Naive B cell (primary cell): ENCODE measurements around the gene GNLY. TPM values are rescaled to one million over a fixed set of nuclear protein-coding genes. Genes with fewer than 3 reads are reported as not detected.
"Not testable (repeated sequence)": the region's sequence is repeated elsewhere in the genome, so short reads cannot be mapped to it uniquely, and the experiment has no call there.

Source experiments
- ATAC-seq, 2 donors: fragments of 150-1000 bp; cut with Tn5 transposase; 2 replicates each; pipeline ENCODE4 v1.10.0; 2021; ENCODE audit warnings: low read depth in 2 of 2, mild to moderate bottlenecking in 2 of 2, moderate library complexity in 2 of 2
- DNase-seq: peaks from one replicate; pipeline ENCODE4 v3.0.0; 2022
- H3K27ac Mint-ChIP-seq, 6 donors: one replicate each; pipeline ENCODE4 v1.8.0; 2020 to 2022; ENCODE audit warnings: mild to moderate bottlenecking in 6 of 6, mixed read lengths in 6 of 6, moderate library complexity in 5 of 6, inconsistent platforms in 2 of 6
- H3K27me3 Mint-ChIP-seq, 3 donors: one replicate each; pipeline ENCODE4 v1.8.0; 2021 to 2022; ENCODE audit warnings: mixed read lengths in 3 of 3, mild to moderate bottlenecking in 1 of 3
- H3K36me3 Mint-ChIP-seq, 2 donors: one replicate each; pipeline ENCODE4 v1.8.0; 2020 to 2022; ENCODE audit warnings: mixed read lengths in 2 of 2, inconsistent platforms in 1 of 2, mild to moderate bottlenecking in 1 of 2
- H3K4me1 Mint-ChIP-seq, 3 donors: one replicate each; pipeline ENCODE4 v1.8.0; 2020 to 2022; ENCODE audit warnings: mixed read lengths in 3 of 3, inconsistent platforms in 1 of 3, mild to moderate bottlenecking in 1 of 3, moderate library complexity in 1 of 3
- H3K4me3 Mint-ChIP-seq, 8 donors: one replicate each; pipeline ENCODE4 v1.8.0; 2020 to 2022; ENCODE audit warnings: mild to moderate bottlenecking in 8 of 8, mixed read lengths in 8 of 8, moderate library complexity in 8 of 8, inconsistent platforms in 2 of 8
- H3K9me3 Mint-ChIP-seq, 7 donors: one replicate each; pipeline ENCODE4 v1.8.0; 2020 to 2022; ENCODE audit warnings: mixed read lengths in 7 of 7, mild to moderate bottlenecking in 5 of 7, inconsistent platforms in 2 of 7, moderate library complexity in 1 of 7
- polyA plus RNA-seq, 6 donors: library from polyadenylated mRNA; unstranded; fragments of 300-500 nt; fragmentation: Illumina TruSeq; gene quantifications; one replicate each; pipeline ENCODE4 v1.2.3, GENCODE V29; 2021; ENCODE audit warnings: low read depth in 6 of 6

GNLY gene
- polyA plus RNA-seq, 6 donors from 2014 or later: 6.3 to 20.4 (median 11.2) TPM

DNA sequence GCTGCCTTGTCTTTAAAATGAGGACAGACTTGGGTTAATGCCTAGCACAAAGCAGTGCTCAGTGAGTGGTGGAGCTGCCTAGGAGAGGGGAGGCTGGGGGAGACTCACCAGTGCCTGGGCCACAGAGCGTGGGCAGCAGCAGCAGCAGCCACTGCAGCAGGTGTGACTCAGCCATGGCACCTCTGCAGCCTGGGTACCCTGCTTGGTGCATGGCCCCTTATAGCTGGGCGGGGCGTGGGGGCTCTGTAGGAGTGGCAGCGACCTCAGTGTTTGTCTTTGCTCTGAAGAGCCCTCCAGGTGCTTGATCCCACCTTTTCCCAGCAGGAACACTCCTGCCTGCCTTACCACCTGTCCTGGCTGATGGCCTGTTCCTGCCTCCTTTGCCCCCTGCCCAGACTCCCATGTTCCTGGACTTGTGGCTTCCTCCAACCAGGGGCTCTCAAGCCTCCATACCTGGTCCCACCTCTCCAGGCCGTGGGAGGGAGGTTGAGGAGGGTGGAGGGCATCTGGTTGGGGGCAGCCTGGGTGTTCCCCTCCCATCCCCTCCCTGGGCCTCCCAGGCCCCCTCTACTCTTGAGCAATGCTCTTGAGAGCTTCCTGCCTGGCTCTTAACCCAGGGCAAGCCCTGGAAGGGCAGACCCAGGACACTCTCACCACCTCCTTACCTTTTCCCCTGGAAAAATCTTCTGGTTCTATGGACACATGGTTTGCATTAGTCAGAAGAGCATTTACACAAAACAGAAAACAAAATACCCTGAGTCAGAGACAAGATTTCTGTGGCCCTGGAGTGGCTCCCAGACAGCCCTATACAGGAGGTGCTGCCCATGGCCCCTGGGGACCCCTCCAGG, 25.9 kb upstream of the GNLY start, which contains the start of gene SFTPB:
SFTPB (minus strand) TSS at position 191 of the 848 bp plus-strand sequence; CDS start at position 175, 16 bp downstream.
- Mint-ChIP-seq H3K27ac (peak within 1 kb of the TSS in 2 of 6 donors; percentile 10 to 65), H3K9me3 (no peaks in the 10 kb centered on the region), H3K4me3 (no peak within 1 kb of the TSS), H3K4me1 (peaks cover 4 to 10% (median 8%) of the 10 kb centered on the region in 3 donors), H3K27me3 (peaks cover 0 to 6% (median 0%) of the 10 kb centered on the region in 3 donors), H3K36me3 (no peaks in the 10 kb centered on the region)
- DNase-seq: no peak
- no peak for ATAC-seq

DNA sequence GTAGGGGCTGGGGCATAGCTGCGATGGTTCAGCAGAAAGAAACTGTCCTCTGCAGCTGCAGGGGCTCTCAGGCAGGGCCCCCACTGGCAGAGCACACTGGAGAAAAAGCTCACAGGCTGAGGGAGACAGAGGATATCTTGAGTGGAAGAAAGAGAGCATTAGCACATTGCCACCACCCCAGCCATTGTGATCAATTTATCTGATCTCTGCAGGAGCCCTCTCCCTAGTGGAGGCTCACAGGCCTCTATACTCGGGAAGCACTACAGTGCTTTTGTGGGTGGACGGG, 25.4 kb upstream of the GNLY start:
- H3K27ac Mint-ChIP-seq: no peak overlapping the region
- ATAC-seq: no peak
- no peak for DNase-seq
- no peak overlapping the region for H3K4me3 Mint-ChIP-seq
- peaks cover 4 to 10% (median 8%) of the 10 kb centered on the region in 3 donors for H3K4me1 Mint-ChIP-seq
- H3K9me3 Mint-ChIP-seq: no peaks in the 10 kb centered on the region
- no peaks in the 10 kb centered on the region for H3K36me3 Mint-ChIP-seq
- peaks cover 0 to 6% (median 0%) of the 10 kb centered on the region in 3 donors for H3K27me3 Mint-ChIP-seq

DNA sequence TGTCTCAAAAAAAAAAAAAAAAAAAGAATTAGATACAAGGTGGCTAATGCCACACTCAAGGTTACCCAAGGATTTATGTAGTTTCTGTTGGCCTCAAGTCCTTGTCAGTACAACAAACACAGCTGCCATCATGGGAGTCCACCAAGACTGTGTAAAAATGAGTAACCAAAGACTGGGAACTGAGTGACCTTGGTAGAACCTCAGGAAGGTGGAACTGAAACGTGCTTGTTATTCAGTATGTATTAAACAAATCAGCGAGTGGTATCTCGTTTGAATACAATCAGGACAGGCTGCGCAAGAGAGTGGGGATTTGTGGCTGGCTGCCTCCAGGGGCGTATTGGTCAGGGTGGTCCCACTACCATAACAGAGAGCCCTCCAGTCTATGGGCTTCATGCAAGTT, 24.6 kb upstream of the GNLY start:
- H3K4me3 Mint-ChIP-seq: no peak overlapping the region
- no peaks in the 10 kb centered on the region for H3K9me3 Mint-ChIP-seq
- DNase-seq: no peak
- H3K4me1 Mint-ChIP-seq: peaks cover 4 to 10% (median 8%) of the 10 kb centered on the region in 3 donors
- H3K36me3 Mint-ChIP-seq: no peaks in the 10 kb centered on the region
- peak in 1 of 2 donors; percentile 34 for ATAC-seq
- H3K27me3 Mint-ChIP-seq: peaks cover 0 to 6% (median under 1%) of the 10 kb centered on the region in 3 donors
- peak overlapping the region in 1 of 6 donors; percentile 33 for H3K27ac Mint-ChIP-seq

DNA sequence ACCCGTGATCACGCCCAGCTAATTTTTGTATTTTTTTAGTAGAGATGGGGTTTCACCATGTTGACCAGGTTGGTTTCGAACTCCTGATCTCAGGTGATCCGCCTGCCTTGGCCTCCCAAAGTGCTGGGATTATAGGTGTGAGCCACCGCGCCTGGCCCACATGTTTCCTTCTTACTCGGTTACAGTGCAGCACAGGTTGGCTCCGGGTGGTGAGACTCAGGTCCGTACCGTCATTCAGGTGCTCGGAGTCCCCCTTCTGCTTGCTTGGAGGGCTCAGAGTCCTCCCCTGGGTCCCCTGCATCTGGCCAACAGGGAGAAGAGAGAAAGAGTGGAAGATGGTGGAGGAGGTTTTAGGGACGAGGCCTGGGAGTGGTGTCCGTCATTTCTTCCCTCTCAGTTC, 23.7 kb upstream of the GNLY start:
- not testable (repeated sequence) for DNase-seq, ATAC-seq, H3K27me3 Mint-ChIP-seq, H3K36me3 Mint-ChIP-seq, H3K4me1 Mint-ChIP-seq, H3K9me3 Mint-ChIP-seq, H3K4me3 Mint-ChIP-seq
- peak overlapping the region in 2 of 6 donors; percentile 16 to 65 for H3K27ac Mint-ChIP-seq

DNA sequence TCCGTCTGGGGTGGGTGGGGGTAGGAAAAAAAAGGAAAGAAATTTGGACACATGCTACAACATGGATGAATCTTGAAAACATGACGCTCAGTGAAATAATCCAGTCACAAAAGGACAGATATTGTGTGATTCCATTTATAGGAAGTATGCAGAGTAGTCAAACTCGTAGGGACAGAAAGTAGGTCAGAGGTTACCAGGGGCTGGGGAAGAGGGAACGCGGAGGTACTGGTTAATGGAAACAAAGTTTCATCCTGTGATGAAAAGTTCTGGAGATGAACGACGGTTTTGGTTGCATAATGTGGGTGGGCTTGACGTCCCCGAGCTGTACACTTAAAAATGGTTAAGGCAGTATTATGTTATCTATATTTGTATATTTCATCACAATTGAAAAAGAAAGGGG, 21.7 kb upstream of the GNLY start:
- DNase-seq: no peak
- H3K27me3 Mint-ChIP-seq: peaks cover 0 to 7% (median 0%) of the 10 kb centered on the region in 3 donors
- H3K9me3 Mint-ChIP-seq: no peaks in the 10 kb centered on the region
- H3K4me3 Mint-ChIP-seq: no peak overlapping the region
- H3K27ac Mint-ChIP-seq: peak overlapping the region in 3 of 6 donors; percentile 6 to 23 (median 22)
- peaks cover 0 to 8% (median under 1%) of the 10 kb centered on the region in 3 donors for H3K4me1 Mint-ChIP-seq
- no peaks in the 10 kb centered on the region for H3K36me3 Mint-ChIP-seq
- no peak for ATAC-seq

DNA sequence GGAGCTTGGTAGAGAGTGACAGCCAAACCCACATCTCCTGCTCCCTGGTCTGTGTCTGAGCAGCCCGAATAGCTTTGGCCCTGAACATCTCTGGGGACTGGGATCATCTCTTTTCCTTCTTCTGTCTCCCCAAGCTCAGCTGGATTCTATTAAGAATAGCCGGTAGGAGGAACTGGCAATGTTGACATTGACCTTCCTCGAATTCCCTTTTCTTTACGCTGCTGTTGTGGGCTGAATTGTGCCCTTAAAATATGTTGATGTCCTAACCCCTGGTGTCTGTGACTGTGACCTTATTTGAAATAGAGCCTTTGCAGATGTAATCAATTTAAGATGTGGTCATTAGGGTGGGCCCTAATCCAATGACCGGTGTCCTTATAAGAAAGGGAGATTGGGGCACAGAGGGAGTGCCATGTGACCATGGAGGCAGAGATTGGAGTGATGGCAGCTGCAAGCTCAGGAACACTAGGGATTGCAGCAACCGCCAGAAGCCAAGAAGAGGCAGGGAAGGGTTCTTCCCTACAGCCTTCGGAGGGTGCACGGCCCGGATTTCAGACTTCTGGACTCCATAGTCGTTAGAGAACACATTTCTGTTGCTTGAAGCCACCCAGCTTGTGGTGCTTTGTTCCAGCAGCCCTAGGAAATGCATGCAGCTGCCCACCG, 20.3 kb upstream of the GNLY start:
- Mint-ChIP-seq H3K27me3 (peaks cover 0 to 11% (median 7%) of the 10 kb centered on the region in 3 donors), H3K4me1 (peaks cover 0 to 8% (median 0%) of the 10 kb centered on the region in 3 donors), H3K27ac (no peak overlapping the region), H3K9me3 (no peaks in the 10 kb centered on the region), H3K4me3 (no peak overlapping the region), H3K36me3 (no peaks in the 10 kb centered on the region)
- DNase-seq (no peak), ATAC-seq (no peak)

DNA sequence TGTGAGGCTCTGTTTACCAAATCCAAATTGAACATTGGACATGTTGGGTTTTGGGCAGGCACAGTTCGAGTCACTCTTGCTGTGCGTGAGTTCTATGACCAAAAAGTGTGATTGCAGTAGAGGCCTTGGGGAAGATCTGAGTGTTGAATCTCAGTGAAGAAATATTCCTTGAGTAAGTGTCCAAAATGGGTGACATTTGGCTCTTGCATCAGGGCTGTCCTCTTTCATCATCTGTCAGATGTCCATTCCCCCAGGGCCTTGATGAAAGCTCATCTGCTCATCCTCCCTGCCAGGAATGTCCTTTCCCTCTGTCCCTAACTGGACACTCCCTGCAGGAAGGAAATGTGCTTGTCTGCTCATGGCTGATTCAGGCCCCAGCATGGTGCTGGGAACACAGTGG, 19.7 kb upstream of the GNLY start:
- Mint-ChIP-seq H3K27ac (no peak overlapping the region), H3K4me1 (peaks cover 0 to 9% (median 0%) of the 10 kb centered on the region in 3 donors), H3K27me3 (peaks cover 0 to 11% (median 7%) of the 10 kb centered on the region in 3 donors), H3K9me3 (no peaks in the 10 kb centered on the region), H3K36me3 (no peaks in the 10 kb centered on the region), H3K4me3 (no peak overlapping the region)
- DNase-seq (no peak), ATAC-seq (no peak)

DNA sequence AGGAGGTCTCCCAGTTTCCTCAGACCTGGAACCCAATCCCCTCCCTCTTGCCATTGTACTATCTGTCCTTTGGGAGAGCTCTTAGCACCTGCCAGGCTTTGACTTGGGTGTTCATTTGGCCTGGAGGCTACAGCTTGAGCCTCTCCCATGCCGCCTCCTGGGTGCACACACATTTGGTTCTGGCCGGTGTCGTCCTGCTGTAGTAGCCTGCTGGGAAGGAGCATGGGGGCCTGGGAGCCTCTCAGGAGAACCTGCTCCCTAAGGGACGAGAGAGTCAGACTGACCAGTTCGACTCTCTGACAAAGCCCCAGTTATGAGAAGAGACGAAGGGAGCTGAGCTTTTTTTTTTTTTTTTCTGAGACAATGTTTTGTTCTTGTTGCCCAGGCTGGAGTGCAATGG, 18.7 kb upstream of the GNLY start:
- Mint-ChIP-seq H3K4me1 (peaks cover 0 to 6% (median 0%) of the 10 kb centered on the region in 3 donors), H3K4me3 (no peak overlapping the region), H3K27me3 (peaks cover 4 to 15% (median 7%) of the 10 kb centered on the region in 3 donors), H3K36me3 (no peaks in the 10 kb centered on the region), H3K27ac (no peak overlapping the region), H3K9me3 (no peaks in the 10 kb centered on the region)
- DNase-seq (no peak), ATAC-seq (no peak)

DNA sequence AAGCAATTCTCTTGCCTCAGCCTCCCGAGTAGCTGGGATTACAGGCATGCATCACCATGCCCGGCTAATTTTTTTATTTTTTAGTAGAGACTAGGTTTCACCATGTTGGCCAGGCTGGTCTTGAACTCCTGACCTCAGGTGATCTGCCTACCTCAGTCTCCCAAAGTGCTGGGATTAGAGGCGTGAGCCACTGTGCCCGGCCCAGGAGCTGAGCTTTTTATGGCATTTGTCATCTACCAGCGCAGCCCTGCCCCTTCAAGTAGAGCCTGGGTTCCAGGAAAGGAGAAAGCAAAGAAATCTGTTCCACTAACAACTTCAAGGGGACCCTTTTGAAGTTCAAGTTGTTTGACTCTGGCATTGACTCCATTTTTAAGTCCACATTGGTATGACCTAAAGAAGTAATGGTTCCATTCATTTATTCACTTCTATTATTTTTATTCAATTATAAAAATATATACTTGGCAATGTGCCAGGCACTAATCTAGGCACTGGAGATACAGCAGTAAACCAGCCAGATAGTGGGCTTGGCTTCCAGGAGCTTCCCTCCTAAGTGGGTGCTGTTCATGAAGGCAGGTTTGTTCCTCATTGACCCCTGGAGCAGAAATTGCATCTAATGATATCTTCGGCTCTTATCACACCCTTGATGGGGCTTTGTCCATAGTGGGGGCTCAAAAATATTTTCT, 18.2 kb upstream of the GNLY start:
- no peak for ATAC-seq
- Mint-ChIP-seq H3K27ac (no peak overlapping the region), H3K4me3 (no peak overlapping the region), H3K36me3 (no peaks in the 10 kb centered on the region), H3K9me3 (no peaks in the 10 kb centered on the region), H3K27me3 (peaks cover 7 to 21% (median 7%) of the 10 kb centered on the region in 3 donors), H3K4me1 (peaks cover 0 to 6% (median 0%) of the 10 kb centered on the region in 3 donors)
- no peak for DNase-seq

DNA sequence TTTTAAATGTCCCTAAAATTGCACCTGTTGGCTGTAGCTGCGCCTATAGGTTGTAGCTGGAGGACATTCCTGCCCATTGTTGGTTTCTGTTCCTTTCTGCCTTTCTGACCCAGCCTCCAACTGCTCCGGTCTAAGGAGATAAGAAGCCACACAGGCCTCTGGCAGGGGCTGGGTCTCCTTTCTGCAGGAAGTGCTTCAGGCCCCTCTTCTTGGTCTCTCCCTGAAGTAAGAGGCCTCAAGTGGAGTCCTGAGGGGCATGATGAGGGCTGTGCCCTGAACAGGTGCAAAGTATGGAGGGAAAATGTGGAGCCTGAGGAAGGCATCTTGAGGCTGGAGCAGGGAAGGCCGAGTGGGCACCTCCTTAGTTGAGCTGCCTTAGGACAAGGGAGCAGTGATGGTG, 15.8 kb upstream of the GNLY start:
- no peaks in the 10 kb centered on the region for H3K36me3 Mint-ChIP-seq
- H3K27me3 Mint-ChIP-seq: peaks cover 7 to 27% (median 13%) of the 10 kb centered on the region in 3 donors
- no peak overlapping the region for H3K27ac Mint-ChIP-seq
- DNase-seq: no peak
- H3K4me3 Mint-ChIP-seq: peak overlapping the region in 1 of 8 donors; percentile 56
- peaks cover 0 to 6% (median 0%) of the 10 kb centered on the region in 3 donors for H3K4me1 Mint-ChIP-seq
- no peaks in the 10 kb centered on the region for H3K9me3 Mint-ChIP-seq
- no peak for ATAC-seq

DNA sequence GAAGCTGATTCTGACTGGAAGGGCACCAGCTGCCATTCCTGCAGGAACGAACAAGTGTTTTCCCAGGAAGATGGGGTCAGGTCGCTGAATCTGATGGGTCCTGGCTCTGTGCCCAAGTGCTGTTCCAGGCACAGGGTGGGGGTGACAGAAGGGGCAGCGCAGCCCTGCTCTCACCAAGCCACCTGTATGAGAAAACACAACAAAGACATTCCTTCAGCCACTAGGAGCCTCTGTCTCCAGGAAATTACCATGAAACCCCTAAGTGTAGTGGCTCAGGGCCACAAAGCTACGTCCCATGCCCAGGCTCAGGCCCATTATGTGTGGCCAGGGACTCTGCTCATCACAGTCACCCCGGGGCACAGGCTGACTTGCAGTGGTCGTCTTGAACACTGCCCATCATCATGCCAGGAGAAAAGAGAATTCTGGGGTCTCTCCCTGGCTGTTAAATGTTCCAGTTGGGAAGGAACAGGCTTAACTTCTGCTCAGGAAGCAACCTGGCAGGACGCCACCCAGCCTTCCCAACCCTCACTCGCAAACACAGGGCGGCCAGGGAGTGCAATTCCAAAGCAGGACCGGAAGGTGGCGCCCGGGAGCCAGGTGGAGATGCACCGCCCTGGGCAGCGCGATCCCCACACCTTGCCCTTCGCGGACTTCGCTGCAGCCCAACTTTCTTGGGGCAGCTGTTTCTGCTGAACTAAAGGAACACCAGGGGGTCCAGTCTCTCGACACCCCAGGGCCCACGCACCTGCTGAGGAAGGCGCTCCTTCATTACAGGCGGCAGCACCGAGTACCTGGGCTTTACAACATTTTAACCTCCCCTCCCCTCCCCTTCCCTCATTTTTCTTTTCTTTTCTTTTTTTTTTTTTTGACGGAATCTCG, 15.1 kb upstream of the GNLY start:
- Mint-ChIP-seq H3K4me1 (peaks cover 0 to 6% (median 0%) of the 10 kb centered on the region in 3 donors), H3K27me3 (peaks cover 7 to 27% (median 13%) of the 10 kb centered on the region in 3 donors), H3K9me3 (no peaks in the 10 kb centered on the region), H3K4me3 (peak overlapping the region in 2 of 8 donors; percentile 37 to 73), H3K27ac (no peak overlapping the region), H3K36me3 (no peaks in the 10 kb centered on the region)
- peak; percentile 90 to 97 for ATAC-seq
- peak; percentile 71 for DNase-seq

DNA sequence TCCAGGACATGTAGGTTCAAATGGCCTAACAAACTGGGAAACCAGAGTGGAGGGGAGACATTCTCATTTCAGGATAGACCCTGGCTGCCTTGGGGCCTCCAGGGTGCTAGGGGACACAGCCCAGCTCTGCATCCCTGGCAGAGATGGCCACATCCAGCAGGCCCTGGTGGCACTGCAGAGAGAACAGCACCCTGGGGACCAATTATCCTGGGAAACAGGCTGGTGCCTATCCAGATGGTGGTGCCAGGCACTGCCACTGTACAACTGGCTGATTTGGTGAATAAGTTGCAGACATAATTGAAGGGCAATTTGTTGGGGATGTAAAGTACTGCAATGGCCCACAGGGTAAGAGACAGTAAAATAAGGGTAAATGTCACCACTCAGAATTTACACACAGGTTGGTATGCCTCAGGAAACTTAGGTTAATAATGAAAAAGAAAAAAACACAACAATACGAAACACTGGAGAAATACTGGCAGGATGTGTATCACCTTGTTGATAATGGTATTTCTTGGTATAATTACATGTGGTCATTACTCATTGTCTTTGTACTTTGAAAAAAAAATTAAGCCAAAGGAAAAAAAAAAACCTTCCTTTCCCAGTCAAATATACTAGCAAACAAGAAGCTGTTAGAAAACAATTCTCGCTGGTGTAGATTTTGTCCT, 13.3 kb upstream of the GNLY start:
- Mint-ChIP-seq H3K4me1 (peaks cover 0 to 6% (median 0%) of the 10 kb centered on the region in 3 donors), H3K36me3 (no peaks in the 10 kb centered on the region), H3K27me3 (peaks cover 0 to 27% (median 13%) of the 10 kb centered on the region in 3 donors), H3K27ac (no peak overlapping the region), H3K4me3 (no peak overlapping the region), H3K9me3 (no peaks in the 10 kb centered on the region)
- DNase-seq (no peak), ATAC-seq (no peak)
